HG03108 (cell line): ENCODE results near the gene BEST2.

Experiments used
- ATAC-seq: cut with Tn5 transposase; IDR thresholded peaks from one replicate; pipeline ENCODE4 v1.9.1; 2021; ENCODE audit warnings: moderate library complexity; ENCODE audit not compliant: unreplicated experiment

The BEST2 gene

GRCh38 chr19:12727745-12728433 lies 23.7 kb upstream of the BEST2 start:
- no peak for ATAC-seq

- ATAC-seq = no peak
Observed at GRCh38 chr19:12730064-12730463, 21.5 kb upstream of the BEST2 start.

- no peak for ATAC-seq
Observed at GRCh38 chr19:12731337-12731736, 20.3 kb upstream of the BEST2 start.

GRCh38 chr19:12733369-12734214 lies 18.0 kb upstream of the BEST2 start:
- ATAC-seq = no peak

- ATAC-seq = peak; percentile 71
Observed at GRCh38 chr19:12736995-12737834, 14.4 kb upstream of the BEST2 start, which contains the start of gene GET3. Gene GET3, plus strand, starts transcription at chr19:12737497. Its CDS starts 9 bp downstream, at chr19:12737506.

- ATAC-seq = no peak
Observed at GRCh38 chr19:12737835-12738351, 13.7 kb upstream of the BEST2 start.

- no peak for ATAC-seq
Observed at GRCh38 chr19:12745166-12745897, 6.3 kb upstream of the BEST2 start.

GRCh38 chr19:12748489-12748888 lies 3.1 kb upstream of the BEST2 start:
- ATAC-seq = no peak

- no peak for ATAC-seq
Observed at GRCh38 chr19:12749938-12750521, 1.6 kb upstream of the BEST2 start.

GRCh38 chr19:12750851-12751250 lies 740 bp upstream of the BEST2 start:
- ATAC-seq = no peak

GRCh38 chr19:12752056-12752781 lies 628 bp downstream of the BEST2 start:
- no peak for ATAC-seq

GRCh38 chr19:12754465-12755196 lies 3.0 kb downstream of the BEST2 start:
- ATAC-seq = no peak

GRCh38 chr19:12756150-12756883 lies 4.7 kb downstream of the BEST2 start:
- no peak for ATAC-seq

- ATAC-seq = no peak
Observed at GRCh38 chr19:12757544-12758274, 6.1 kb downstream of the BEST2 start.

GRCh38 chr19:12759686-12760085 lies 8.1 kb downstream of the BEST2 start:
- no peak for ATAC-seq

GRCh38 chr19:12763100-12763499 lies 11.5 kb downstream of the BEST2 start:
- no peak for ATAC-seq

GRCh38 chr19:12764698-12765097 lies 13.1 kb downstream of the BEST2 start:
- ATAC-seq = no peak
